HAP-1 (cell line): ENCODE measurements around the gene GINS1.
"Not testable (repeated sequence)": the region's sequence is repeated elsewhere in the genome, so short reads cannot be mapped to it uniquely, and the experiment has no call there.

Experiments
- DNase-seq, 2 experiments: peaks; one replicate each; pipeline ENCODE4 v3.0.0-alpha.2; 2016 to 2020; ENCODE audit warnings: low spot score in 2 of 2
- H3K27me3 ChIP-seq: fragments of 250-450 bp; sonication (Bioruptor Pico); 2 replicates; pipeline ENCODE4 v1.5.1; 2020; ENCODE audit warnings: low read depth, mild to moderate bottlenecking, moderate library complexity
- H3K36me3 ChIP-seq: fragments of 250-450 bp; sonication (Bioruptor Pico); replicated peaks from 2 replicates; pipeline ENCODE4 v1.5.1; 2020; ENCODE audit warnings: mild to moderate bottlenecking
- H3K4me1 ChIP-seq: fragments of 250-450 bp; sonication (Bioruptor Pico); 2 replicates; pipeline ENCODE4 v1.5.1; 2020; ENCODE audit warnings: mild to moderate bottlenecking
- H3K4me3 ChIP-seq: fragments of 250-450 bp; sonication (Bioruptor Pico); 2 replicates; pipeline ENCODE4 v1.5.1; 2020; ENCODE audit warnings: mild to moderate bottlenecking, moderate library complexity
- H3K9me3 ChIP-seq: fragments of 250-450 bp; sonication (Bioruptor Pico); 2 replicates; pipeline ENCODE4 v1.5.1; 2020; ENCODE audit warnings: mild to moderate bottlenecking, moderate library complexity
- in situ Hi-C: fragments of 300-500 bp; cut with MboI; formaldehyde crosslinking; loops from 3 replicates; pipeline ENCODE4 v1.14.3; 2020; ENCODE audit warnings: low sequenced_read_pairs, inconsistent platforms, mixed read lengths

GINS1 gene

GRCh38 chr20:25397821-25398220 lies 9.7 kb upstream of the GINS1 start:
- in situ Hi-C loops: loop anchor here (5.0 kb wide), 1 partner anchor 106 kb away; no protein-coding TSS in a partner anchor
- H3K4me1 ChIP-seq: peaks cover 20% of the 10 kb centered on the region
- peak in 1 of 2 experiments; percentile 26 for DNase-seq
- no peaks in the 10 kb centered on the region for H3K27me3 ChIP-seq
- H3K9me3 ChIP-seq: no peaks in the 10 kb centered on the region; the same call in 1 of the 2 replicates
- H3K4me3 ChIP-seq: no peak overlapping the region
- no peaks in the 10 kb centered on the region for H3K36me3 ChIP-seq

GRCh38 chr20:25398376-25399036 lies 9.0 kb upstream of the GINS1 start:
- Histone ChIP-seq H3K36me3 (no peaks in the 10 kb centered on the region), H3K9me3 (no peaks in the 10 kb centered on the region; the same call in 1 of the 2 replicates), H3K4me3 (no peak overlapping the region), H3K27me3 (no peaks in the 10 kb centered on the region), H3K4me1 (peaks cover 20% of the 10 kb centered on the region)
- DNase-seq: peak; percentile 41 to 52
- in situ Hi-C loops: loop anchor here (5.0 kb wide), 1 partner anchor 106 kb away; no protein-coding TSS in a partner anchor

- in situ Hi-C loops: loop anchor here (5.0 kb wide), 1 partner anchor 107 kb away; no protein-coding TSS in a partner anchor
- H3K4me1 ChIP-seq: peaks cover 20% of the 10 kb centered on the region
- no peak overlapping the region for H3K4me3 ChIP-seq
- H3K9me3 ChIP-seq: no peaks in the 10 kb centered on the region; the same call in 1 of the 2 replicates
- H3K36me3 ChIP-seq: no peaks in the 10 kb centered on the region
- peak; percentile 62 to 85 for DNase-seq
- no peaks in the 10 kb centered on the region for H3K27me3 ChIP-seq
Measured at GRCh38 chr20:25399037-25399430, 8.4 kb upstream of the GINS1 start.

GRCh38 chr20:25400291-25400732 lies 7.2 kb upstream of the GINS1 start:
- not testable (repeated sequence) for H3K36me3 ChIP-seq, DNase-seq, H3K27me3 ChIP-seq, H3K9me3 ChIP-seq, H3K4me3 ChIP-seq
- in situ Hi-C loops: loop anchor here (25.0 kb wide), 1 partner anchor 462 kb away; no protein-coding TSS in a partner anchor
- peaks cover 20% of the 10 kb centered on the region for H3K4me1 ChIP-seq

GRCh38 chr20:25402583-25402982 lies 4.9 kb upstream of the GINS1 start:
- Histone ChIP-seq H3K4me3 (no peak overlapping the region), H3K36me3 (no peaks in the 10 kb centered on the region), H3K27me3 (no peaks in the 10 kb centered on the region), H3K4me1 (peaks cover 15% of the 10 kb centered on the region), H3K9me3 (no peaks in the 10 kb centered on the region)
- in situ Hi-C loops: loop anchor here (25.0 kb wide), 1 partner anchor 460 kb away; no protein-coding TSS in a partner anchor
- DNase-seq: no peak

- peak overlapping the region; percentile 78 for H3K4me3 ChIP-seq
- peaks cover 7% of the 10 kb centered on the region for H3K4me1 ChIP-seq
- H3K27me3 ChIP-seq: no peaks in the 10 kb centered on the region
- in situ Hi-C loops: loop anchor here (5.0 to 25.0 kb wide), 2 partner anchors 411 to 454 kb away; no protein-coding TSS in a partner anchor
- no peak for DNase-seq
- no peaks in the 10 kb centered on the region for H3K9me3 ChIP-seq
- peaks cover 11% of the 10 kb centered on the region for H3K36me3 ChIP-seq
Measured at GRCh38 chr20:25408170-25408547, 686 bp downstream of the GINS1 start.

- Histone ChIP-seq H3K36me3 (peaks cover 16% of the 10 kb centered on the region), H3K4me1 (peaks cover 7% of the 10 kb centered on the region), H3K4me3 (peak overlapping the region; percentile 78), H3K9me3 (no peaks in the 10 kb centered on the region), H3K27me3 (no peaks in the 10 kb centered on the region)
- in situ Hi-C loops: loop anchor here (5.0 to 25.0 kb wide), 2 partner anchors 412 to 453 kb away; no protein-coding TSS in a partner anchor
- DNase-seq: no peak
Measured at GRCh38 chr20:25408890-25409289, 1.4 kb downstream of the GINS1 start.

GRCh38 chr20:25418776-25419175 lies 11.3 kb downstream of the GINS1 start:
- in situ Hi-C loops: loop anchor here (25.0 kb wide), 1 partner anchor 444 kb away; no protein-coding TSS in a partner anchor
- no peak for DNase-seq

GRCh38 chr20:25421102-25421501 lies 13.6 kb downstream of the GINS1 start:
- Histone ChIP-seq H3K4me1 (0 out of 2 replicates have a peak, but pooled peaks cover 2% of the 10 kb centered on the region), H3K9me3 (no peaks in the 10 kb centered on the region), H3K27me3 (no peaks in the 10 kb centered on the region), H3K4me3 (no peak overlapping the region), H3K36me3 (peaks cover 59% of the 10 kb centered on the region)
- in situ Hi-C loops: loop anchor here (25.0 kb wide), 1 partner anchor 441 kb away; no protein-coding TSS in a partner anchor
- DNase-seq: no peak

More at GRCh38 chr20:25418776-25419175, 11.3 kb downstream of the GINS1 start:
- H3K9me3 ChIP-seq: no peaks in the 10 kb centered on the region
- peaks cover 61% of the 10 kb centered on the region for H3K36me3 ChIP-seq
- H3K27me3 ChIP-seq: no peaks in the 10 kb centered on the region
- 0 out of 2 replicates have a peak, but pooled peaks cover 5% of the 10 kb centered on the region for H3K4me1 ChIP-seq
- H3K4me3 ChIP-seq: no peak overlapping the region

GRCh38 chr20:25422032-25422431 lies 14.6 kb downstream of the GINS1 start:
- no peak overlapping the region for H3K4me3 ChIP-seq
- H3K4me1 ChIP-seq: no peaks in the 10 kb centered on the region
- no peaks in the 10 kb centered on the region for H3K27me3 ChIP-seq
- H3K36me3 ChIP-seq: peaks cover 64% of the 10 kb centered on the region
- no peaks in the 10 kb centered on the region for H3K9me3 ChIP-seq
- in situ Hi-C loops: loop anchor here (25.0 kb wide), 1 partner anchor 440 kb away; no protein-coding TSS in a partner anchor
- DNase-seq: no peak

- Histone ChIP-seq H3K27me3 (no peaks in the 10 kb centered on the region), H3K4me1 (no peaks in the 10 kb centered on the region), H3K9me3 (no peaks in the 10 kb centered on the region), H3K36me3 (peaks cover 54% of the 10 kb centered on the region), H3K4me3 (no peak overlapping the region)
- in situ Hi-C loops: loop anchor here (25.0 kb wide), 1 partner anchor 438 kb away; no protein-coding TSS in a partner anchor
- DNase-seq: no peak
Measured at GRCh38 chr20:25424536-25424935, 17.1 kb downstream of the GINS1 start.

- DNase-seq: peak; percentile 48 to 54
- peaks cover 18% of the 10 kb centered on the region for H3K4me1 ChIP-seq
- no peaks in the 10 kb centered on the region for H3K9me3 ChIP-seq
- H3K36me3 ChIP-seq: peaks cover 44% of the 10 kb centered on the region
- H3K4me3 ChIP-seq: no peak overlapping the region
- in situ Hi-C loops: no loop called here
- no peaks in the 10 kb centered on the region for H3K27me3 ChIP-seq
Measured at GRCh38 chr20:25437153-25437581, 29.7 kb downstream of the GINS1 start.

- H3K9me3 ChIP-seq: no peaks in the 10 kb centered on the region
- no peaks in the 10 kb centered on the region for H3K27me3 ChIP-seq
- DNase-seq: no peak
- H3K4me3 ChIP-seq: no peak overlapping the region
- in situ Hi-C loops: no loop called here
- H3K4me1 ChIP-seq: peaks cover 18% of the 10 kb centered on the region
- peaks cover 38% of the 10 kb centered on the region for H3K36me3 ChIP-seq
Measured at GRCh38 chr20:25439328-25439727, 31.9 kb downstream of the GINS1 start.

- H3K36me3 ChIP-seq: peaks cover 52% of the 10 kb centered on the region
- in situ Hi-C loops: no loop called here
- no peaks in the 10 kb centered on the region; the same call in 1 of the 2 replicates for H3K27me3 ChIP-seq
- H3K4me3 ChIP-seq: no peak overlapping the region
- DNase-seq: no peak
- no peaks in the 10 kb centered on the region for H3K9me3 ChIP-seq
- H3K4me1 ChIP-seq: no peaks in the 10 kb centered on the region
Measured at GRCh38 chr20:25444556-25444955, 37.1 kb downstream of the GINS1 start.
